ENCODE data around the gene KCND3.

Gene KCND3

DNA sequence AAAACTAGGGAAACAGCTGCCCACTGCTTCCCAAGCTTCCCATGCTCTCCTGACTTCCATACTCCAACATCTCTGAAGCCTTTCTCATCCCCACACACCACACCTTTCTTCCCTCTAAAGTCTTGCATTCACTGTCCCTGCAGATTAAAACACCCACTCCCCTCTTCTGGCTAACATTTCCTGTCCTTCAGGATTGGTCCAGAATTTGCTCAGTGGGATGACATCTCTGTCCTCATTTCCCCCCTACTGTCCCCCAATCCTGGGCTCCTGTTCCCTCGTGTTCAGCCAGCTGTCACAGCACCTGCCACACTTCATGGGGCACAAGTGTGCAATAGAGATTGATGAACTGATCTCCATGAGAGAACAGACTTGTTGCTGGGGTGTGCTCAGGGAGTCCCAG is 82.7 kb downstream of the KCND3 start:
- no peaks in the 10 kb centered on the region for H3K36me3 ChIP-seq (ENCODE audit: control insufficient read depth, insufficient read depth, low read length)
- H3K27me3 ChIP-seq (ENCODE audit: control insufficient read depth, insufficient read depth, low read length) = peaks cover 13% of the 10 kb centered on the region
- H3K9me3 ChIP-seq (ENCODE audit: control insufficient read depth, insufficient read depth, low read length) = no peaks in the 10 kb centered on the region
- H3K9ac ChIP-seq (ENCODE audit: low read depth, low read length) = no peak overlapping the region
- H3K4me3 ChIP-seq (ENCODE audit: low read depth, low read length) = no peak overlapping the region
- H3K4me1 ChIP-seq (ENCODE audit: control insufficient read depth, insufficient read depth, low read length) = peaks cover 3% of the 10 kb centered on the region

DNA sequence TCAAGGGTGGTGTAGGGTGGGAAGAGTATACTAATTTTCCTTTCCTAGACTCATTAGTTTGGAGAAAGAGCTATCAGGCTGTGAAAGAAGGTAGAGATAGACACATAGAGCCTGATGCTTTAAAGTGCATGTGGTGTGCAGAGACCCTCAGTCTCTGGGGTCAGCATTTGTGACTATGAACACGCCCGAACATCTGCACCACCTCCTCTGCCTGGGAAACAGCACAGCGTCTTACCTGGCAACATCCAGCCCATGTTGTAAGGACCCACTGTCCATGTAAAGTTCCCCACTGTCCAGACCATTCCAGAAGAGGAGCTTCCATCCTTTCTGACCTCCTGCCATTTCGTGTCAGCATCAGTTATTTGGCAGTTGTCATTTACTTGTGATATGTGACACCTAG is 83.4 kb downstream of the KCND3 start:
- H3K4me3 ChIP-seq (ENCODE audit: low read depth, low read length) = no peak overlapping the region

DNA sequence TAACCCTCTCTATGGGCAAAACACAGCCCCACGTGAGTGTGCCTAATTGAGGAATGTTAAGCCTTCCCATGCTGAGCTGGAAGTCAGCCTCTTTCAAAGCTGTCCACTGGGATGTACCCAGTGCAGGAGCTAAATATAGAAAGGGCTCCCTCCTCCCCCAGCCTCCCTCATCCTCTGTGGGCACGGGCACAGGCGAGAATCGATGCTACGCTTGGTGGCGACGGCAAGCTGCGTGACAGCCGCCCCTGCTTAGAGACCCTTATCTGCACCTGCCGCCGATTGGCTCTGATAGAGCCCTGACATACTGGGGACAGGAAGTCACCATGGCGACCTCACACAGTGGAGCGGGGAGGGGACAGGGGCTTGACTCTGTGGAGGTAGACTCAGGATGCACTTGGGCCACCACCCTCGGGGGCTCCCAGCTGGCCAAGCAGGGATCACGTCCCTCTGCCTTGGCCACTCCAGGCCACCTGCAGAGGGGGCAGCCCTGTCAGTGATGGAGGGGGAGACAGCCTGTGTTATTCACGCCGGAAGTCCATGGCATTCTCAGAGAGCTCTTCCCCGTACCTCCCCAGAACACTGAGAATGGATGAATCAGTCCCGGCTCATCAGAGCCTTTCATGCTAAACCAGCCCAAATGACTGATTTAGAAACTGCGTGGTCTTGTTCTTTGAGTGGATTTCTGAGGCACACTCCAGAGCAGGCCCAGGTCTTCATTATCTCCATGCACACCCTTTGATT is 84.8 kb downstream of the KCND3 start:
- H3K36me3 ChIP-seq (ENCODE audit: control insufficient read depth, insufficient read depth, low read length) = no peaks in the 10 kb centered on the region
- H3K27me3 ChIP-seq (ENCODE audit: control insufficient read depth, insufficient read depth, low read length) = peaks cover 13% of the 10 kb centered on the region
- H3K9ac ChIP-seq (ENCODE audit: low read depth, low read length) = no peak overlapping the region
- H3K9me3 ChIP-seq (ENCODE audit: control insufficient read depth, insufficient read depth, low read length) = no peaks in the 10 kb centered on the region
- no peak overlapping the region for H3K4me3 ChIP-seq (ENCODE audit: low read depth, low read length)
- no peaks in the 10 kb centered on the region for H3K4me1 ChIP-seq (ENCODE audit: control insufficient read depth, insufficient read depth, low read length)

More for the DNA sequence above, 83.4 kb downstream of the KCND3 start:
- Histone ChIP-seq H3K27me3 (ENCODE audit: control insufficient read depth, insufficient read depth, low read length) (peaks cover 13% of the 10 kb centered on the region), H3K9me3 (ENCODE audit: control insufficient read depth, insufficient read depth, low read length) (no peaks in the 10 kb centered on the region), H3K4me1 (ENCODE audit: control insufficient read depth, insufficient read depth, low read length) (peaks cover 2% of the 10 kb centered on the region), H3K36me3 (ENCODE audit: control insufficient read depth, insufficient read depth, low read length) (no peaks in the 10 kb centered on the region), H3K9ac (ENCODE audit: low read depth, low read length) (no peak overlapping the region)

DNA sequence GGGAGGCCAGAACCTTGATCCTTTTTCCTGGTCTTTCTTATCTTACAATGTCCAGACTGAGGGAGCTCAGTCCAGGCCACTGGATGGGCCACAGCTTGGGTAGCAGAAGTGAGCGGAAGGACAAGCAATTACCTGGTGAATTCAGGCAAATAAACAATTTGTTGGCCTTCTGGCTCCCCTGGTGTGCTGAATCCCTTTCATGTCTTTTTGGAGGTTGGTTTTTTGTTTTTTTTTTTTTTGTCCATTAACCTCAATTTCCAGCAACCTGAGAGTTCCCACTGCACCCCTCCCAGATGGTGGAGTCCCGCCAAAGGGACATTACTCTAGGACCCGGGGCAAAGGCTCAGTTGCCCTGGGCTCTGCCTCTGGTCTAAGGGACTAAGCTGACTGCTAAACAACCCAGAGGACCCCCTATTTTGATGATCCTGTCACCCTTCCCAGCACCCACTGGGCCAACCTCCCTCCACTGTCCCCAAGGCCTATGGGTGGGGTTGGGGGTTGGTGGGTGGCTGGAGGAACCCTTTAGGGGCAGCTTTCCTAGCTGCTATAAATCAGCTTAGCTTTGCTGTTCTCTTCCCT is 85.5 kb downstream of the KCND3 start:
- no peaks in the 10 kb centered on the region for H3K36me3 ChIP-seq (ENCODE audit: control insufficient read depth, insufficient read depth, low read length)
- H3K4me3 ChIP-seq (ENCODE audit: low read depth, low read length) = no peak overlapping the region
- no peak overlapping the region for H3K9ac ChIP-seq (ENCODE audit: low read depth, low read length)
- H3K4me1 ChIP-seq (ENCODE audit: control insufficient read depth, insufficient read depth, low read length) = no peaks in the 10 kb centered on the region
- peaks cover 13% of the 10 kb centered on the region for H3K27me3 ChIP-seq (ENCODE audit: control insufficient read depth, insufficient read depth, low read length)
- H3K9me3 ChIP-seq (ENCODE audit: control insufficient read depth, insufficient read depth, low read length) = no peaks in the 10 kb centered on the region

DNA sequence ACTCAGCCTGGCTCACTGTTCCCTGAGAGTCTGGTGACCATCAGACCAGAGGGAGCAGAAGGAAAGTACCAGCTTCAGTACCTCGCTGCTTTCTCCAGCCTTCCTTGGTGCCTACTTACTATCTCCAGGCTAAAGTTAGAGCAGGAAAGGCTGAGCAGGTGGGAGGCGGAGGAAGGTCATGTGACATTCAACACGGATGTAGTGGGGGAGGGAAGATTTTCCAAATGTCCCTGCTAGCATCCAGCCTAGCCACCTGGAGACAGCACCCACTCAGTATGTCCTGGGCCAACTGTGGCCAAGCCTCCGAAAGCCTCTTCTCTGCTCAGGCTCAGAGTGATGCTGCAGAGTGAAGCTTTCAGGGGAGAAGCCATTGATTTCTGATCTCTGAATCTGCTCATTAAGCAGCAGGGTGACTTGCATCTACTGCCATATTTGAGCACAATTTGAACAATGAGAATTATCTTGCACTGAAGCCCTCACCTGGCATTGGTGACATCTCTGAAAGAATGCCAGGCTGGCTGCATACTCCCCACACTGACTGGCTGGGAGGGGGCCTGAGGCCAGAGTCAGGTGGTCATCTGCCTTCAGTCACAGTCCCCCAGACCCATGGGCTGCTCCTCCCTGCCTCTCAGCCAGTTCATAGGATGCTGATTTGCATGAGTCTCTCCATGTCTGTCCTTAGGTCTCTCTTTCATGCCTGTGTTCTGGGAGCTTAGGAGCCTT is 86.2 kb downstream of the KCND3 start:
- Histone ChIP-seq H3K9ac (ENCODE audit: low read depth, low read length) (no peak overlapping the region), H3K4me1 (ENCODE audit: control insufficient read depth, insufficient read depth, low read length) (no peaks in the 10 kb centered on the region), H3K36me3 (ENCODE audit: control insufficient read depth, insufficient read depth, low read length) (no peaks in the 10 kb centered on the region), H3K27me3 (ENCODE audit: control insufficient read depth, insufficient read depth, low read length) (peaks cover 13% of the 10 kb centered on the region), H3K9me3 (ENCODE audit: control insufficient read depth, insufficient read depth, low read length) (no peaks in the 10 kb centered on the region), H3K4me3 (ENCODE audit: low read depth, low read length) (no peak overlapping the region)

DNA sequence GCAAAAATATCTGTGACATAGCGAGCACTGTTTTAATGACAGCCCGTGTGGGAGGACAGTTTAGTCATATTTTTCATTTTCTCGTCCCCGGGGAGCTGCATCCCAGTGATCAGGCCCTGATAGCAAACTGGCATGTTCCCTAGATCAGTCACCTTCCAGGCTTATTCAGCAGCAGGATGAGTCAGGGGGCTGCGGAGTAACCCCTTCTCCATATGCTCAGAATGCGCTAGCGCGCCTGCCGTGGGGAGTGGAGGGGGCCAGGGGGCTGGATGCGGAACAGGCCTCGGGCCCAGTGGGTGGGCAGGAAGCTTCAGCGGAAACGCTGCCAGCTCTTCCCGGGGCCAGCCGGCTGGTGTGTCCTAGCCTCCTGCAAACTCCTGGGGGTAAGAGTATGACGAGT is 94.0 kb downstream of the KCND3 start:
- H3K27me3 ChIP-seq (ENCODE audit: control insufficient read depth, insufficient read depth, low read length) = peaks cover 3% of the 10 kb centered on the region
- no peaks in the 10 kb centered on the region for H3K4me1 ChIP-seq (ENCODE audit: control insufficient read depth, insufficient read depth, low read length)
- no peak overlapping the region for H3K9ac ChIP-seq (ENCODE audit: low read depth, low read length)
- no peaks in the 10 kb centered on the region for H3K36me3 ChIP-seq (ENCODE audit: control insufficient read depth, insufficient read depth, low read length)
- no peak overlapping the region for H3K4me3 ChIP-seq (ENCODE audit: low read depth, low read length)
- H3K9me3 ChIP-seq (ENCODE audit: control insufficient read depth, insufficient read depth, low read length) = no peaks in the 10 kb centered on the region

DNA sequence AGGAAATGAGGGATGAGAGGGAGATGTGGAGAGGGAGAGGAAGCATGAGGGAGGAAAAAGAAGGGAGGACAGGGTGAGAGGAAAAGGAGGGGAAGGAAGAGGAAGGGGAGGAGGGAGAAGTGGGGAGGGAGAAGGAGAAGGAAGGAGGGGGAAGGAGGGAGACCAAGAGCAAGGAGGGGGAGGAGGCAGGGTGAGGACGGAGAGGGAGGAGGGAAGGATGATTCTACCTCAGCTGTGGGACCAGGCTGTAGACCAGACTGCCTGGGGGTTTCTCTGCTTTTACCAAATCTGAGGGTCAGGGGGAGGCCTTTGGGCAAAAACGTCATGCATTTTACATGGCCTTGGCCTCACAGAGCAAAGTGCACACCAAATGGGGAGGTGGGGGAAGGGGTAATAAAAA is 94.5 kb downstream of the KCND3 start:
- Histone ChIP-seq H3K27me3 (ENCODE audit: control insufficient read depth, insufficient read depth, low read length) (peaks cover 3% of the 10 kb centered on the region), H3K9me3 (ENCODE audit: control insufficient read depth, insufficient read depth, low read length) (no peaks in the 10 kb centered on the region), H3K36me3 (ENCODE audit: control insufficient read depth, insufficient read depth, low read length) (no peaks in the 10 kb centered on the region), H3K4me3 (ENCODE audit: low read depth, low read length) (no peak overlapping the region), H3K4me1 (ENCODE audit: control insufficient read depth, insufficient read depth, low read length) (no peaks in the 10 kb centered on the region), H3K9ac (ENCODE audit: low read depth, low read length) (no peak overlapping the region)

DNA sequence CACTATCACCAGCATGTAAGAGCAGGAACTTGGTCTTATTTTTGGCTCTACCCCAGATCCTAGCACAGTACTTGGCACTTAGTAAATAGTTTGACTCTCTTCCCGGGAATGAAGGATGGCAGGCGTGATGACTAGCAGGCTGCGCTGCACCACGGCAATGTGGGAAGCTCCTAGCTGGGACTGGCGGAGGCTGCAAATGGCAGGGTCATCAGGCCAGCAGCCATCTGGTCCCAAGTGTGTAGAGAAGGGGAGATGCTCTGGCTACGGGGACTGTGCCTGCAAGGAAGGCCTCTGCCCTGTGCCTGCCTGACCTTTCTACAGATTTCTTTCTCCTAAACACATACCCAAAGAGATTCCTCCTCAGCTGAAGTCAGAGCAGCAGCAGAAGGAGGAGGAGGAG is 95.0 kb downstream of the KCND3 start:
- no peaks in the 10 kb centered on the region for H3K9me3 ChIP-seq (ENCODE audit: control insufficient read depth, insufficient read depth, low read length)
- H3K9ac ChIP-seq (ENCODE audit: low read depth, low read length) = no peak overlapping the region
- H3K27me3 ChIP-seq (ENCODE audit: control insufficient read depth, insufficient read depth, low read length) = peaks cover 3% of the 10 kb centered on the region
- H3K4me3 ChIP-seq (ENCODE audit: low read depth, low read length) = no peak overlapping the region
- H3K4me1 ChIP-seq (ENCODE audit: control insufficient read depth, insufficient read depth, low read length) = no peaks in the 10 kb centered on the region
- H3K36me3 ChIP-seq (ENCODE audit: control insufficient read depth, insufficient read depth, low read length) = no peaks in the 10 kb centered on the region

DNA sequence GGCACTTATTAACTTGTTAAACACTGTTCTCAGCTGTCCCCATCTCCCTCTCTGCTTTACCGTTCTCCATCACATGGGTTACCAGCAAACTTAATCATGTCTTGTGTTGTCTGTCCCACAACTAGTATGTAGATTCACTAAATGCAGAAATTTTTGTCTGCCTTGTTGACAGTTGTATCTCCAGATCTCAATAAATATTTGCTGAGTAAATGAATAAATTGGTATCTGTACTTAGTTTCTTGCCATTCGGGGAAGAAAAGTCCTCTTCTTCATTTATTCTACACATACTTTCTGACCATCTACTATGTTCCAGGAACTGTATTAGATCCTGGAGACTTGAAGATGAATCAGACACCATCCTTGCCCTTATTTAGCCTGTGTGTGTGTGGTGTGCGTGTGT is 97.9 kb downstream of the KCND3 start:
- H3K9me3 ChIP-seq (ENCODE audit: control insufficient read depth, insufficient read depth, low read length) = no peaks in the 10 kb centered on the region
- H3K36me3 ChIP-seq (ENCODE audit: control insufficient read depth, insufficient read depth, low read length) = no peaks in the 10 kb centered on the region
- no peak overlapping the region for H3K9ac ChIP-seq (ENCODE audit: low read depth, low read length)
- no peak overlapping the region for H3K4me3 ChIP-seq (ENCODE audit: low read depth, low read length)
- peaks cover 3% of the 10 kb centered on the region for H3K27me3 ChIP-seq (ENCODE audit: control insufficient read depth, insufficient read depth, low read length)
- peaks cover 4% of the 10 kb centered on the region for H3K4me1 ChIP-seq (ENCODE audit: control insufficient read depth, insufficient read depth, low read length)

DNA sequence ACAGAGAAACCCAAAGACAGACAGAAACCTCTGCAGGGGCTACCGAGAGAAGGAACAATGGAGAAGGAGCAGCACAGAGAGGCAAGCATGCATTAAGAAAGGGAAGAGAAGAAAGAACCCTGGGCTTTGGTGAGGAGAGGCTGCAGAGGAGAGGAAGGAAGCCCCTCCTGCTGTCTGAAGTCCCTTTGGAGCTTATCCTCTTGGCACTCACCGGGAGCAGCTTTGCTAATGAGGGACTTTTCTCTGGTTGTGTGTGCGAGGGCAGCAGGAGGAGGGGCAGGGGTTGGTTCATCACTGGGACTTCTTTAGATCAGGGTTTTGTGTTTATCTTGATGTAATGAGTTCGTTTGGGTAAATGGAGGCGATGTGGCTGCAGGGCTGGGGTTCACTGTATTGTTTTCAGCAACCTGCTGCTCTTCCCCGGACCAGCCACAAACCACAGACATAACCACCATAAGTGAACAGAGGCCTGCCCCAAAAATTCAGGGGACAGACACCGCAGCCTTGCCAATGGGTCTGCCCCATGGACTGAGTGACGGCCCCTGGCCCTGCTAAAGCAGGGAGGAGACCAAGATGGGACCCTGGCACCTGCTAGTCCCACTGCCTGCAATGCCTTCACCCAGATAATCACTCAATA is 100.6 kb downstream of the KCND3 start:
- Histone ChIP-seq H3K4me3 (ENCODE audit: low read depth, low read length) (no peak overlapping the region), H3K36me3 (ENCODE audit: control insufficient read depth, insufficient read depth, low read length) (no peaks in the 10 kb centered on the region), H3K4me1 (ENCODE audit: control insufficient read depth, insufficient read depth, low read length) (peaks cover 7% of the 10 kb centered on the region), H3K27me3 (ENCODE audit: control insufficient read depth, insufficient read depth, low read length) (peaks cover 3% of the 10 kb centered on the region), H3K9me3 (ENCODE audit: control insufficient read depth, insufficient read depth, low read length) (no peaks in the 10 kb centered on the region), H3K9ac (ENCODE audit: low read depth, low read length) (no peak overlapping the region)

DNA sequence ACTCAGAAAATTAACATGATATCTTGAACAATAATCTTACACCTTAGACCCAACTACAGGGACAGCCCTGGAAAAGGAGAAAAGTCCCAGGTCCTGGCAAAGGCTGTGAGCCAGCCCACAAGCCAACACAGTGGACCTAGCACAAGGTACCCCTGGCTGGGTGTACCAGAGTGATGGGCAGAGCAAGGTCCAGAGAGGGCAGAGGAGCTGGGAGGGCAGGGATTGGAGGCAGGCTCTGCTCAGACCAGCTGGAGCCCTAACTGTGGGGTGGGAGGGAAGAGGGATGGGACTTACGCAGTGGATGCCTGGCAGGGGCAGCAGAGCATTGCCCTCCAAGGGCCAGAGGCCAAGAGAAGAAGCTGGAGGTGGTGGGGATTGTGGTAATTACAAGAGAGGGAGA is 101.6 kb downstream of the KCND3 start:
- H3K4me1 ChIP-seq (ENCODE audit: control insufficient read depth, insufficient read depth, low read length) = peaks cover 7% of the 10 kb centered on the region
- no peaks in the 10 kb centered on the region for H3K36me3 ChIP-seq (ENCODE audit: control insufficient read depth, insufficient read depth, low read length)
- peaks cover 3% of the 10 kb centered on the region for H3K27me3 ChIP-seq (ENCODE audit: control insufficient read depth, insufficient read depth, low read length)

More for the DNA sequence above, 101.6 kb downstream of the KCND3 start:
- no peak overlapping the region for H3K9ac ChIP-seq (ENCODE audit: low read depth, low read length)
- no peak overlapping the region for H3K4me3 ChIP-seq (ENCODE audit: low read depth, low read length)
- H3K9me3 ChIP-seq (ENCODE audit: control insufficient read depth, insufficient read depth, low read length) = no peaks in the 10 kb centered on the region
